ENCODE measurements around the gene MYO1E. TPM values are rescaled to one million over a fixed set of nuclear protein-coding genes. Genes with fewer than 3 reads are reported as not detected.
"Not testable (repeated sequence)": the region's sequence is repeated elsewhere in the genome, so short reads cannot be mapped to it uniquely, and the experiment has no call there.

Gene MYO1E
- total RNA-seq, 1 donor, result 336 TPM

GRCh38 chr15:59144594-59144993 is 228.1 kb downstream of the MYO1E start:
- peaks cover 70% of the 10 kb centered on the region for H3K36me3 ChIP-seq (ENCODE audit: insufficient read depth, low read length)
- H3K9me3 ChIP-seq (ENCODE audit: low read depth, low read length); H3K4me1 ChIP-seq (ENCODE audit: insufficient read depth, low read length); H3K4me2 ChIP-seq (ENCODE audit: insufficient read depth, low read length); H4K20me1 ChIP-seq (ENCODE audit: insufficient read depth, low read length); H2AFZ ChIP-seq (ENCODE audit: low read length); H3K27ac ChIP-seq (ENCODE audit: low read depth, low read length); H3K79me2 ChIP-seq (ENCODE audit: insufficient read depth, low read length); H3K27me3 ChIP-seq (ENCODE audit: insufficient read depth, low read length); H3K4me3 ChIP-seq (ENCODE audit: insufficient read depth, low read length); DNase-seq (ENCODE audit: insufficient read length, low spot score, missing footprints): not testable (repeated sequence)
- peak; percentile 10 for TF ChIP-seq CTCF (IDR thresholded peaks at IDR 0.05; ENCODE audit: extremely low read depth, low read depth, low read length)

- Histone ChIP-seq H3K79me2 (ENCODE audit: insufficient read depth, low read length) (no peaks in the 10 kb centered on the region), H3K4me1 (ENCODE audit: insufficient read depth, low read length) (peaks cover 4% of the 10 kb centered on the region), H3K27me3 (ENCODE audit: insufficient read depth, low read length) (no peaks in the 10 kb centered on the region), H3K4me2 (ENCODE audit: insufficient read depth, low read length) (no peak overlapping the region), H3K27ac (ENCODE audit: low read depth, low read length) (no peak overlapping the region), H3K36me3 (ENCODE audit: insufficient read depth, low read length) (peaks cover 66% of the 10 kb centered on the region), H2AFZ (ENCODE audit: low read length) (no peak overlapping the region), H3K4me3 (ENCODE audit: insufficient read depth, low read length) (no peak overlapping the region), H4K20me1 (ENCODE audit: insufficient read depth, low read length) (peaks cover 2% of the 10 kb centered on the region), H3K9me3 (ENCODE audit: low read depth, low read length) (no peaks in the 10 kb centered on the region)
- no peak for DNase-seq (ENCODE audit: insufficient read length, low spot score, missing footprints)
- no peak for TF ChIP-seq CTCF (IDR thresholded peaks at IDR 0.05; ENCODE audit: extremely low read depth, low read depth, low read length)
These were observed 229.4 kb downstream of the MYO1E start for GRCh38 chr15:59143281-59143680.

- H3K79me2 ChIP-seq (ENCODE audit: insufficient read depth, low read length), result no peaks in the 10 kb centered on the region
- DNase-seq (ENCODE audit: insufficient read length, low spot score, missing footprints), result no peak
- no peaks in the 10 kb centered on the region for H3K9me3 ChIP-seq (ENCODE audit: low read depth, low read length)
- H3K27ac ChIP-seq (ENCODE audit: low read depth, low read length), result no peak overlapping the region
- H3K4me3 ChIP-seq (ENCODE audit: insufficient read depth, low read length), result no peak overlapping the region
- no peaks in the 10 kb centered on the region for H3K27me3 ChIP-seq (ENCODE audit: insufficient read depth, low read length)
- no peaks in the 10 kb centered on the region for H3K4me1 ChIP-seq (ENCODE audit: insufficient read depth, low read length)
- no peak for TF ChIP-seq CTCF (IDR thresholded peaks at IDR 0.05; ENCODE audit: extremely low read depth, low read depth, low read length)
- H2AFZ ChIP-seq (ENCODE audit: low read length), result no peak overlapping the region
- H3K4me2 ChIP-seq (ENCODE audit: insufficient read depth, low read length), result no peak overlapping the region
- no peaks in the 10 kb centered on the region for H4K20me1 ChIP-seq (ENCODE audit: insufficient read depth, low read length)
- H3K36me3 ChIP-seq (ENCODE audit: insufficient read depth, low read length), result peaks cover 68% of the 10 kb centered on the region
These were observed 232.0 kb downstream of the MYO1E start for GRCh38 chr15:59140422-59141226.

- H3K36me3 ChIP-seq (ENCODE audit: insufficient read depth, low read length), result peaks cover 80% of the 10 kb centered on the region
- H4K20me1 ChIP-seq (ENCODE audit: insufficient read depth, low read length), result no peaks in the 10 kb centered on the region
- no peak overlapping the region for H3K4me2 ChIP-seq (ENCODE audit: insufficient read depth, low read length)
- no peaks in the 10 kb centered on the region for H3K27me3 ChIP-seq (ENCODE audit: insufficient read depth, low read length)
- H2AFZ ChIP-seq (ENCODE audit: low read length), result no peak overlapping the region
- DNase-seq (ENCODE audit: insufficient read length, low spot score, missing footprints), result peak; percentile 94
- H3K79me2 ChIP-seq (ENCODE audit: insufficient read depth, low read length), result peaks cover 7% of the 10 kb centered on the region
- no peak overlapping the region for H3K4me3 ChIP-seq (ENCODE audit: insufficient read depth, low read length)
- H3K4me1 ChIP-seq (ENCODE audit: insufficient read depth, low read length), result no peaks in the 10 kb centered on the region
- TF ChIP-seq CTCF (IDR thresholded peaks at IDR 0.05; ENCODE audit: extremely low read depth, low read depth, low read length), result peak; percentile 68
- H3K27ac ChIP-seq (ENCODE audit: low read depth, low read length), result no peak overlapping the region
- H3K9me3 ChIP-seq (ENCODE audit: low read depth, low read length), result no peaks in the 10 kb centered on the region
These were observed 234.4 kb downstream of the MYO1E start for GRCh38 chr15:59138243-59138642.

All from osteoblast (primary cell).